Measurements from ENCODE around the gene TEKT2.

DNA sequence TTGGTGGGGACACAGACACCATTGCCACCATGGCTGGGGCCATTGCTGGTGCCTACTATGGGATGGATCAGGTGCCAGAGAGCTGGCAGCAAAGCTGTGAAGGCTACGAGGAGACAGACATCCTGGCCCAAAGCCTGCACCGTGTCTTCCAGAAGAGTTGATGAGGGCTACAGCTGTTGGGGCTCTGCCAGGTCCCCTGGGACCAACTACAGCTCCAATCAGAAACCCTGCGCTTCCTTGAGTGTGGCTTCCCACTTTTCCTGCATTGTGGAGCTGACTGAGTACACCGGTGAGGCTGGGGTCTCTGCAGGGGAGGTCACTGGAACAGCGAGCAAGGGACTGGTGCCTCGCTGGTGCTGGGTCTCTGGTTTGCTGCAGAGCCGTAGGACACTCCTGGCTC, 9.3 kb downstream of the TEKT2 start:
- TF ChIP-seq, protein P1, sequence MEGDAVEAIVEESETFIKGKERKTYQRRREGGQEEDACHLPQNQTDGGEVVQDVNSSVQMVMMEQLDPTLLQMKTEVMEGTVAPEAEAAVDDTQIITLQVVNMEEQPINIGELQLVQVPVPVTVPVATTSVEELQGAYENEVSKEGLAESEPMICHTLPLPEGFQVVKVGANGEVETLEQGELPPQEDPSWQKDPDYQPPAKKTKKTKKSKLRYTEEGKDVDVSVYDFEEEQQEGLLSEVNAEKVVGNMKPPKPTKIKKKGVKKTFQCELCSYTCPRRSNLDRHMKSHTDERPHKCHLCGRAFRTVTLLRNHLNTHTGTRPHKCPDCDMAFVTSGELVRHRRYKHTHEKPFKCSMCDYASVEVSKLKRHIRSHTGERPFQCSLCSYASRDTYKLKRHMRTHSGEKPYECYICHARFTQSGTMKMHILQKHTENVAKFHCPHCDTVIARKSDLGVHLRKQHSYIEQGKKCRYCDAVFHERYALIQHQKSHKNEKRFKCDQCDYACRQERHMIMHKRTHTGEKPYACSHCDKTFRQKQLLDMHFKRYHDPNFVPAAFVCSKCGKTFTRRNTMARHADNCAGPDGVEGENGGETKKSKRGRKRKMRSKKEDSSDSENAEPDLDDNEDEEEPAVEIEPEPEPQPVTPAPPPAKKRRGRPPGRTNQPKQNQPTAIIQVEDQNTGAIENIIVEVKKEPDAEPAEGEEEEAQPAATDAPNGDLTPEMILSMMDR (conservative IDR thresholded peaks at IDR 0.05 in 1 of 2, IDR thresholded peaks at IDR 0.05 in 1 of 2; ENCODE audit: low read depth in 1 of 2, low read length in 2 of 2), result no peak
- TF ChIP-seq EZH2 (IDR thresholded peaks at IDR 0.05; ENCODE audit: low read length, missing control alignments), result no peak

Measured in fibroblast of lung (primary cell).